ENCODE results near the gene COQ8A. TPM values are rescaled to one million over a fixed set of nuclear protein-coding genes. Genes with fewer than 3 reads are reported as not detected.

The COQ8A gene
- total and polyA plus RNA-seq, 4 donors, result 11.4 to 37.5 (median 20.6) TPM

DNA sequence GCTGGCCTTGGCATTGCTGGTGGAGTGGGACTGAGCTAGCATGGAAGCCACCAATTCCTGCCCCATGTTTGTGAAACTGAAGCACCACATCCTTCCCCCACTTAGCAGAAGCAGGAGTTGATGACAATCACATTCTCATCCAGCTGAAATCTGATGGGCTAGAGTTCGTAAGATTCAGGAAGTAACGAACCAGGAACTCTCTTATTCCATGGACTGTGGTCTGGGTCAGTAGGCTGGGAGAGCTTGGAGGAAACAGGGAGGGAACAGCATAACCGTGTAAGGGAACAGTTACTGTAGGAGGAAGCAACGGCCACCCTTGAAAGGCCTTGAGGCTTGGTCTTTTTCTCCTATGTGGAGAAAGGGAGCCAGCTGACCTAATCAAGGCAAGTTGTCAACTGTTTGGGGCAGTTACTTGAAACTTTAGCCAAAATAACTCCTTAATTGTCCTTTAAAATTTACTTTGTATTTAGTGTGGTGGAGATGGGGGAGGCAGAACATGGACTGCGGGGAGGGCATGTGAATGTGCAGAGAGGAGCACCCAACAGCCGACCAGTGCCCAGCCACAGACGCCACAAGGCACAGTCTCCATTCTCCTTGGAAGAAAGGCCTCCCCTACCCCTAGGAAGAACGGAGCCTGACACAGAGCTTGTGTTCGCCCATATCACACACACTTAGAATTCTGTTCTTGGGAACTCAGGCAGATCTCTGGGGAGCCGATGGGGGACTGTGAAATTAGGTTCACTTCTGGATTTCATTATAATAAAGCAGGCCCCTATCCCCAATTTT, 2.0 kb upstream of the COQ8A start:
- intact Hi-C loops (cut with DNase I), result no loop called here

DNA sequence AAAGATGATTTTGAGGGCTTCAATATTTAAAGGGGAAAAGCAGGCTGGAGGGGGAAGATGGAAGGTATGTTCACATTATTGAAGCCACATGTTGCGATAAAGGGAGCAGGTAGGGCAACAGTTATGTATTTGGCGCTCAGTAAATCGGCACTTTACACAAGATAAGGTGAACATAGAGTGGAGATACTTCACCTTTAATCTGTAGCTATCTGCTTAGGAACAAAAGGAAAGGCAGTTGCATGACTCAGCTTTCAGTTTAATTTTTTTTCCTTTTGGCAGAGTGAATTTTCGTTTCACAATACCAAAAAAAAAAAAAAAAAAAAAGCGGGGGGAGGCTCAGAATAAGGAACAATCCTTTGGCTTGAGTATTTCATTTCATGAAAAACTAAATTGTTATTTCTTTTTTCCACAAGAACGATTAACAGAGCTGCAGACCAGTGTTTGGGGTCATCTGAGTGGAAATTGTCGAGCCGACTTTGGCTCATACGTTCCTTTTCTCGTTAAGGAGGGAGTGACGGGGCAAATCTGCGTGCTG, 1.1 kb upstream of the COQ8A start:
- no peaks in the 10 kb centered on the region for H3K36me3 ChIP-seq (ENCODE audit: control insufficient read depth in 1 of 2, insufficient read depth in 2 of 2, low read length in 1 of 2)

More for the DNA sequence above, 2.0 kb upstream of the COQ8A start:
- ATAC-seq (ENCODE audit: low FRiP score) (no peak), DNase-seq (no peak)
- Histone ChIP-seq H3K27ac (ENCODE audit: low read depth in 1 of 2, low read length in 2 of 2) (peak overlapping the region; percentile 37 to 46), H3K9me3 (ENCODE audit: control insufficient read depth, low read length) (no peaks in the 10 kb centered on the region), H3K27me3 (ENCODE audit: control insufficient read depth in 1 of 2, insufficient read depth in 2 of 2, low read length in 1 of 2) (no peaks in the 10 kb centered on the region), H3K4me1 (ENCODE audit: control insufficient read depth in 1 of 2, insufficient read depth in 2 of 2, low read length in 2 of 2) (peaks cover 0 to 4% of the 10 kb centered on the region in 2 donors), H3K36me3 (ENCODE audit: control insufficient read depth in 1 of 2, insufficient read depth in 2 of 2, low read length in 1 of 2) (no peaks in the 10 kb centered on the region), H3K4me3 (ENCODE audit: low read length in 2 of 2) (no peak overlapping the region)
- 92 to 94% methylated on average over 10 of the region's 10 CpGs for WGBS, 2 donors

DNA sequence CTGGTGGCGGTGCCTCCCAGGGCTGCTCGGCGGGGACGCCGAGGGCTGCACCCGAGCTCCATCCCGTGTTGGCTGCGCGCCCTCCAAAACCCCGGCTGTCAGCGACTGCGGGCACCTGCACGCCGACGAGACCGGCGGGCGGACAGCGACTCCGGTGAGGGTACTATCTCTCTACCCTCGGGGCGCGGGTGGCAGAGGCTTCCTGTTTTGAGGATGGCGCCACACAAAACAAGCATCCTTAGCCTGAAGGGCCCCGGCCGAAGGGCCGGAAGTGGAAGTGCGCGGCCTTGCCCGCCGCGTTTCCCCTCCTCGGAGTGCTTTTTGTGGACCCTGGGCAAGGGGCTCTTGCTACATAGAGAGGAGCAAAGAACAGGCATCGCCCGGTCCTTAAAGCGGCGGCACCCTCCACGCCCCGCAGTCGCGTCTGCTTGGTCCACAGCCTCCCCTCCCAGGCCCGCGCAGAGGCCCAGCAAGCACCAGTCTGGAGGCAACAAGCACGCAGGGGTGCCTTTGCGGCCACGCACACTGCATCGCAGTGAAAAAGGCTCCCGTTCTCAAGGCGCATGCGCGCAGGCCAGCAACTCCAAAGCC, 561 bp upstream of the COQ8A start:
- H3K4me1 ChIP-seq (ENCODE audit: control insufficient read depth in 1 of 2, insufficient read depth in 2 of 2, low read length in 2 of 2), result peaks cover 0 to 4% of the 10 kb centered on the region in 2 donors
- DNase-seq (peak; percentile 82 to 83), ATAC-seq (ENCODE audit: low FRiP score) (peak; percentile 79)
- H3K4me3 ChIP-seq (ENCODE audit: low read length in 2 of 2), result peak overlapping the region; percentile 43 to 51
- 0% methylated on average over 48 to 51 of the region's 51 CpGs for WGBS, 2 donors
- no peaks in the 10 kb centered on the region for H3K36me3 ChIP-seq (ENCODE audit: control insufficient read depth in 1 of 2, insufficient read depth in 2 of 2, low read length in 1 of 2)
- H3K27ac ChIP-seq (ENCODE audit: low read depth in 1 of 2, low read length in 2 of 2), result peak overlapping the region; percentile 57 to 87
- intact Hi-C loops (cut with DNase I), result loop anchor here in 1 of 2 donors (1.0 kb wide), 1 partner anchor 35 kb away; no protein-coding TSS in a partner anchor
- no peaks in the 10 kb centered on the region for H3K27me3 ChIP-seq (ENCODE audit: control insufficient read depth in 1 of 2, insufficient read depth in 2 of 2, low read length in 1 of 2)
- no peaks in the 10 kb centered on the region for H3K9me3 ChIP-seq (ENCODE audit: control insufficient read depth, low read length)

More for the DNA sequence above, 1.1 kb upstream of the COQ8A start:
- peaks cover 0 to 4% of the 10 kb centered on the region in 2 donors for H3K4me1 ChIP-seq (ENCODE audit: control insufficient read depth in 1 of 2, insufficient read depth in 2 of 2, low read length in 2 of 2)
- no peak for DNase-seq
- H3K27me3 ChIP-seq (ENCODE audit: control insufficient read depth in 1 of 2, insufficient read depth in 2 of 2, low read length in 1 of 2), result no peaks in the 10 kb centered on the region
- ATAC-seq (ENCODE audit: low FRiP score), result peak; percentile 9
- peak overlapping the region; percentile 43 to 51 for H3K4me3 ChIP-seq (ENCODE audit: low read length in 2 of 2)
- WGBS, 2 donors, result 11% methylated on average over 12 of the region's 12 CpGs
- no peaks in the 10 kb centered on the region for H3K9me3 ChIP-seq (ENCODE audit: control insufficient read depth, low read length)
- intact Hi-C loops (cut with DNase I), result no loop called here
- peak overlapping the region; percentile 57 to 87 for H3K27ac ChIP-seq (ENCODE audit: low read depth in 1 of 2, low read length in 2 of 2)

DNA sequence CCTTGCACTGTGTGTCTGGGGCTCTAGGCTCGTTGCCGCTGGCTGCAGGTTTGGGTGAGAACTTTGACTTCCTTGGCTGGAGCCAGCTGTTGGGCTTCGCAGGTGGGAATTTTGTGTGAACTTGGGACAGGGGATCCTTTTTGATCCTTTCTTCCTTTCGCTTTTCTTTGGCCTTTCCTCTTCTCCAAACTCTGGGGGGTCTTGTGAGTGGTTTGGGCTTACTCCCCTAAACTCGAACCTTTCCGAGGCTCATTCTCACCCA, 643 bp downstream of the COQ8A start:
- H3K4me3 ChIP-seq (ENCODE audit: low read length in 2 of 2), result peak overlapping the region; percentile 33 to 35
- ATAC-seq (ENCODE audit: low FRiP score), result no peak
- WGBS, 2 donors, result 53 to 56% methylated on average over 6 of the region's 6 CpGs
- H3K27ac ChIP-seq (ENCODE audit: low read depth in 1 of 2, low read length in 2 of 2), result no peak overlapping the region
- no peaks in the 10 kb centered on the region for H3K27me3 ChIP-seq (ENCODE audit: control insufficient read depth in 1 of 2, insufficient read depth in 2 of 2, low read length in 1 of 2)
- intact Hi-C loops (cut with DNase I), result loop anchor here in 1 of 2 donors (1.0 kb wide), 1 partner anchor 34 kb away; no protein-coding TSS in a partner anchor
- H3K4me1 ChIP-seq (ENCODE audit: control insufficient read depth in 1 of 2, insufficient read depth in 2 of 2, low read length in 2 of 2), result peaks cover 0 to 4% of the 10 kb centered on the region in 2 donors
- no peaks in the 10 kb centered on the region for H3K9me3 ChIP-seq (ENCODE audit: control insufficient read depth, low read length)
- no peaks in the 10 kb centered on the region for H3K36me3 ChIP-seq (ENCODE audit: control insufficient read depth in 1 of 2, insufficient read depth in 2 of 2, low read length in 1 of 2)
- no peak for DNase-seq

DNA sequence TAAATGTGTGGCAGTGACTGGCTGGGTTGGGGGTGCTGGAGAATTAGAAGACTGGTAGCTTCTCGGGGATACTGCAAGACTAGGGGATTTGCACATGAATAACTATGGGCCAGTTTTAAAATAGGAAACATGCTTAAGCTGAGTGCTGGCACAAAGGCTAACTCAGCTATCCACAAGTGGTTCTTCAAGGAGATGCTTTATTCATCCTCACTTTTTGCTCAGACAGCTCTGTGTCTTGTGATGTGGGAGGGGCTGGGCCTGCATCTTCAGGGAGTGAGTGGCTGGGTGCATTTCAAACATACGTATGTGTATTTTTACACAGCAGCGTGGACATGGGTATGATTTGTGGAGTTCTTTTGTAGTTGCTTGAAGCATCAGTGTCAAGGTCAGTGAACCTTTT, 2.3 kb downstream of the COQ8A start:
- H3K4me3 ChIP-seq (ENCODE audit: low read length in 2 of 2), result no peak overlapping the region
- no peaks in the 10 kb centered on the region for H3K27me3 ChIP-seq (ENCODE audit: control insufficient read depth in 1 of 2, insufficient read depth in 2 of 2, low read length in 1 of 2)
- no peaks in the 10 kb centered on the region for H3K9me3 ChIP-seq (ENCODE audit: control insufficient read depth, low read length)
- no peaks in the 10 kb centered on the region for H3K36me3 ChIP-seq (ENCODE audit: control insufficient read depth in 1 of 2, insufficient read depth in 2 of 2, low read length in 1 of 2)
- no peak for ATAC-seq (ENCODE audit: low FRiP score)
- intact Hi-C loops (cut with DNase I), result no loop called here
- H3K4me1 ChIP-seq (ENCODE audit: control insufficient read depth in 1 of 2, insufficient read depth in 2 of 2, low read length in 2 of 2), result peaks cover 0 to 4% of the 10 kb centered on the region in 2 donors
- no peak for DNase-seq
- H3K27ac ChIP-seq (ENCODE audit: low read depth in 1 of 2, low read length in 2 of 2), result no peak overlapping the region
- 85 to 93% methylated on average over 3 of the region's 3 CpGs for WGBS, 2 donors

DNA sequence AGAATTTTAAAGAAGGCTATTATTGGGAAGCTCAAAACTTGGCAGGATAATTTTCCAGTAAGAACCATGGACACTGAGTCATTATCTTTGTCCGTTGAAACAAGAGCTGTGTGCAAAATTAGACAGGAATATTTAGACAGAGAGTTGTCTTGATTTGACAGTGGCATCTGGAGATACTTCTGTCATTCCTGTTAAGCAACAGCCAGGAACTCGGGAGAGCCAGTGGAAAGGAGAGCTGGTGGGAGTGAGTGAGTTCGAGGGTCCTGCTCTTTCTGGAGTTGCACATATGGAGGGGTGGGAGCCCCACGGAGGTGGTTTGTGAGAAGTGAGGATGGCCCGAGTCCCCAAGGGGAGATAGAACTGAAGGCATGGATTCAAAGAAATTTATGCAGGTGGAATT, 3.1 kb downstream of the COQ8A start:
- intact Hi-C loops (cut with DNase I), result no loop called here
- Histone ChIP-seq H3K9me3 (ENCODE audit: control insufficient read depth, low read length) (no peaks in the 10 kb centered on the region), H3K27me3 (ENCODE audit: control insufficient read depth in 1 of 2, insufficient read depth in 2 of 2, low read length in 1 of 2) (no peaks in the 10 kb centered on the region), H3K4me3 (ENCODE audit: low read length in 2 of 2) (no peak overlapping the region), H3K27ac (ENCODE audit: low read depth in 1 of 2, low read length in 2 of 2) (no peak overlapping the region), H3K4me1 (ENCODE audit: control insufficient read depth in 1 of 2, insufficient read depth in 2 of 2, low read length in 2 of 2) (peaks cover 0 to 4% of the 10 kb centered on the region in 2 donors), H3K36me3 (ENCODE audit: control insufficient read depth in 1 of 2, insufficient read depth in 2 of 2, low read length in 1 of 2) (no peaks in the 10 kb centered on the region)
- no peak for DNase-seq
- no peak for ATAC-seq (ENCODE audit: low FRiP score)
- 80% methylated on average over 5 of the region's 5 CpGs for WGBS, 2 donors

DNA sequence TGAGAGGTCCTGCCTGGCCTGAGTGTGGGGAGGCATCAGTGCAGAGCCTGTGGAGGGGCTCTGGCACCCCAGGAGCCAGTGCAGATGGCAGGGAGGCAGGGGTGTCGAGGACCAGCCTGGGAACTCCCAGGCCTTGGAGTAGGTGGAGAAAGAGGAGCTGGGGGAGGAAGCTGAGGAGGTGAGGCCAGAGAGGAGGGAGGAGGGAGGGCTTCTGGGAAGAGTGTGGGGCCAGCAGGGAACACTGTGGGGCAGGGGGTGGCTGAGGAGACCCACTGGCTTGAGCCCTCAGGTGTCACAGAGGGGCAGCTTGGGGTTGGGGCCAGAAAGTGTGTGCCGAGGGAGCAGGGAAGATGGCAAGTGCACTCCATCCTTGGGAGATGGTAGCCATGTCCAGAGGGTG, 3.8 kb downstream of the COQ8A start:
- no peak for ATAC-seq (ENCODE audit: low FRiP score)
- intact Hi-C loops (cut with DNase I), result no loop called here
- Histone ChIP-seq H3K36me3 (ENCODE audit: control insufficient read depth in 1 of 2, insufficient read depth in 2 of 2, low read length in 1 of 2) (no peaks in the 10 kb centered on the region), H3K9me3 (ENCODE audit: control insufficient read depth, low read length) (no peaks in the 10 kb centered on the region), H3K27ac (ENCODE audit: low read depth in 1 of 2, low read length in 2 of 2) (no peak overlapping the region), H3K4me1 (ENCODE audit: control insufficient read depth in 1 of 2, insufficient read depth in 2 of 2, low read length in 2 of 2) (peaks cover 0 to 4% of the 10 kb centered on the region in 2 donors), H3K4me3 (ENCODE audit: low read length in 2 of 2) (no peak overlapping the region), H3K27me3 (ENCODE audit: control insufficient read depth in 1 of 2, insufficient read depth in 2 of 2, low read length in 1 of 2) (no peaks in the 10 kb centered on the region)
- WGBS, 2 donors, result 90 to 91% methylated on average over 2 of the region's 2 CpGs
- no peak for DNase-seq

DNA sequence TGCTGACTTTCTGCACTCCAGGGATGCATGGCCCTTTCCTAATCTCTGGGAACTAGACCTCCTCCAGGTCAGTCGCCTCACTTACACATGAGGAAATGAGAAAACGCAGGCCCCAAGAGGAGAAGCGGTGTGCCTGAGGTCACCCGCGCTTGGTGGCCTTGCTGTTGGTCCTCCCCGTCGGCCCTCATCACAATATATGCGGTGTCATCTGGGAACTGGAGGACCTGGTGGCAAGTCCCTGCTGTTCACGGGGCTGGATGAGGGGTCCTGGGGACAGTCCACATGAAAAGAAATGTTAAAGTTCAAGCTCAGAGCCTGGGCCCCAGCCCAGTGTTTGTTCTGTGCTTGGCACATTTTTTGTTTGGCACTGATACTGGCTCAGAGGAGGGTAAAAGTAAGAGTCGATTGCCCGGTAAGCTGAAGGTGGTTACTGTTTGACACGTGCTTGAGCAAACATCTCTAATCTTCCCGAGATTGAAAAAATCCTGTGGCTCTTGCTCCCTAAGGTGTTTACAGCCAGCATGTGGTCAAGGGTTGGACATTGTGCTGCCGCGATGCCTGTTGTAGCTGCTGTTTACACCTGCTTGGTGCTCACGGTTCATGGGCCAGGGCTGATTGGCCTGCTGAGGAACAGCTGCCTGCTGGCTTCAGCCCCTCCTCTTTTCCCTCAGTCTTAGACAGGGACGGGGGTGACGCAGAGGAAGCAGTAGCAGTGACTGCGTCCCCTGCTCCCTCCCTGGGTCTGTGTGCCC, 5.2 kb downstream of the COQ8A start:
- Histone ChIP-seq H3K27ac (ENCODE audit: low read depth in 1 of 2, low read length in 2 of 2) (no peak overlapping the region), H3K9me3 (ENCODE audit: control insufficient read depth, low read length) (no peaks in the 10 kb centered on the region), H3K4me1 (ENCODE audit: control insufficient read depth in 1 of 2, insufficient read depth in 2 of 2, low read length in 2 of 2) (peaks cover 0 to 4% of the 10 kb centered on the region in 2 donors), H3K27me3 (ENCODE audit: control insufficient read depth in 1 of 2, insufficient read depth in 2 of 2, low read length in 1 of 2) (no peaks in the 10 kb centered on the region), H3K36me3 (ENCODE audit: control insufficient read depth in 1 of 2, insufficient read depth in 2 of 2, low read length in 1 of 2) (no peaks in the 10 kb centered on the region), H3K4me3 (ENCODE audit: low read length in 2 of 2) (no peak overlapping the region)
- ATAC-seq (ENCODE audit: low FRiP score), result no peak
- 65 to 69% methylated on average over 19 of the region's 19 CpGs for WGBS, 2 donors
- DNase-seq, result no peak
- intact Hi-C loops (cut with DNase I), result no loop called here

Data from aorta (tissue), 5 donors.